Adrenal gland (tissue), 5 donors: ENCODE results near the gene ZKSCAN5.

Source experiments
- POLR2A ChIP-seq, 2 donors: fragments of 450-650 bp; IDR thresholded peaks; one replicate each; pipeline ENCODE4 v1.6.1; 2017; ENCODE audit warnings: antibody characterized with exemption in 2 of 2, mild to moderate bottlenecking in 2 of 2, moderate library complexity in 1 of 2
- TF ChIP-seq, protein P1 (sequence below), 6 experiments: fragments of 450-650 bp in 4 of 6; fragments of 200-600 bp in 2 of 6; sonication (generic) in 1 of 6; IDR thresholded peaks; 1 replicate in 5 of 6; 2 replicates in 1 of 6; pipeline versions ENCODE4 v1.5.1 to v1.8.0; 2016 to 2021; ENCODE audit warnings: antibody characterized with exemption in 6 of 6, mild to moderate bottlenecking in 2 of 6, moderate library complexity in 1 of 6
- donor health status: DM: no; HTN: no; CAD: no.

DNA sequence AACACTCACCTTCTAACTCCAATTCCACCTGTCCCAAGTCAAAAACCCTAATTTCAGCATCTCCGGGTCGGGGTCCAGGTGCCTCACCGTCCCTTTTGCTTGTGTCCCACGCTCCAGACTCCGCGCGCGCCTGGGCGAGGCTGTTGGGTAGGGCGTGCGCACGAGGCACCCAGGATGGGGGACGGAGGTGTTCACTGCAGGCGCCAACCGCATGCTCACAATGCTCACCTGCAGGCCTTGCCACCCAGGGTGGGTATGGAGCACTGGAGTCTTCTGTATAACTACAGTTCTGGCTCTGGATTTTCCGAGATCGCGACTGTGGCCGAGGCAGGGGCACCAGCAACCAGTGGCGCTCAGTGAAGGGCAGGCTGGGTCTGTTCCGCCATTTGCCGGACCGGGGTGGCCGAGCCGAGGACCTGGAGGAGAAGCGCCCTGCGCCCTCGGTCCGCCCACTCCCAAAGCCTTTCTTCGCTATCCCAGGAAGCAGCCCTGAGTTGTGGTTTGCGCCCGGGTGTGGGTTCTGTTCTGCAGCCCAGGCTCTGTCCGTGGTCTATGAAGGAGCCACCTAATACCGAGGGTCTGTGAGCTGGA is 38.7 kb downstream of the ZKSCAN5 start:
- TF ChIP-seq, protein P1, sequence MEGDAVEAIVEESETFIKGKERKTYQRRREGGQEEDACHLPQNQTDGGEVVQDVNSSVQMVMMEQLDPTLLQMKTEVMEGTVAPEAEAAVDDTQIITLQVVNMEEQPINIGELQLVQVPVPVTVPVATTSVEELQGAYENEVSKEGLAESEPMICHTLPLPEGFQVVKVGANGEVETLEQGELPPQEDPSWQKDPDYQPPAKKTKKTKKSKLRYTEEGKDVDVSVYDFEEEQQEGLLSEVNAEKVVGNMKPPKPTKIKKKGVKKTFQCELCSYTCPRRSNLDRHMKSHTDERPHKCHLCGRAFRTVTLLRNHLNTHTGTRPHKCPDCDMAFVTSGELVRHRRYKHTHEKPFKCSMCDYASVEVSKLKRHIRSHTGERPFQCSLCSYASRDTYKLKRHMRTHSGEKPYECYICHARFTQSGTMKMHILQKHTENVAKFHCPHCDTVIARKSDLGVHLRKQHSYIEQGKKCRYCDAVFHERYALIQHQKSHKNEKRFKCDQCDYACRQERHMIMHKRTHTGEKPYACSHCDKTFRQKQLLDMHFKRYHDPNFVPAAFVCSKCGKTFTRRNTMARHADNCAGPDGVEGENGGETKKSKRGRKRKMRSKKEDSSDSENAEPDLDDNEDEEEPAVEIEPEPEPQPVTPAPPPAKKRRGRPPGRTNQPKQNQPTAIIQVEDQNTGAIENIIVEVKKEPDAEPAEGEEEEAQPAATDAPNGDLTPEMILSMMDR (IDR thresholded peaks at IDR 0.05) = no peak
- no peak for TF ChIP-seq POLR2A (IDR thresholded peaks at IDR 0.05)
